IMR-90 (cell line): Measurements from ENCODE around the gene LRRC4C. TPM values are rescaled to one million over a fixed set of nuclear protein-coding genes. Genes with fewer than 3 reads are reported as not detected.

Experiments used
- ATAC-seq: fragments of 200-7000 bp; cut with Tn5 transposase; 2 replicates; pipeline ENCODE4 v1.9.1; 2020; ENCODE audit warnings: low read depth, mild to moderate bottlenecking, moderate library complexity
- BruUV-seq: library from RNA; stranded (reverse); fragments of 400-500 nt; replicated peaks from 2 replicates; lab custom pipeline; 2021; lab: Mats Ljungman, UMichigan
- CTCF ChIA-PET: fragments of 300-600 bp; formaldehyde crosslinking; extraction: SDS; loops from one replicate; lab custom pipeline; 2021; ENCODE audit warnings: antibody characterized with exemption; lab: Yijun Ruan, JAX
- POLR2A ChIA-PET: fragments of 300-600 bp; sonication (Branson Sonifier 250); formaldehyde crosslinking; loops from one replicate; lab custom pipeline; 2022; ENCODE audit warnings: antibody characterized with exemption; ENCODE audit not compliant: unreplicated experiment; lab: Charles Lee
- DNase-seq: peaks from one replicate; pipeline ENCODE4 v3.0.0; 2013
- H2AFZ ChIP-seq: replicated peaks from 2 replicates; pipeline ENCODE3; 2013; ENCODE audit warnings: low read length, mild to moderate bottlenecking; ENCODE audit not compliant: poor library complexity
- H2AK5ac ChIP-seq: 2 replicates; pipeline ENCODE4 v1.6.1; 2013; ENCODE audit warnings: low read depth, low read length, inconsistent platforms
- H2AK9ac ChIP-seq: replicated peaks from 2 replicates; pipeline ENCODE3; 2013; ENCODE audit warnings: mild to moderate bottlenecking, low read depth, low read length, moderate library complexity; ENCODE audit not compliant: poor library complexity
- H2BK120ac ChIP-seq: 2 replicates; pipeline ENCODE4 v1.6.1; 2013; ENCODE audit warnings: low read depth, low read length, inconsistent platforms
- H2BK15ac ChIP-seq: 3 replicates; pipeline ENCODE4 v1.6.1; 2013; ENCODE audit warnings: low read depth, low read length, inconsistent platforms
- H2BK20ac ChIP-seq: 2 replicates; pipeline ENCODE4 v1.6.1; 2013; ENCODE audit warnings: low read depth, mild to moderate bottlenecking, inconsistent platforms, low read length, moderate library complexity
- H2BK5ac ChIP-seq: 2 replicates; pipeline ENCODE4 v1.6.1; 2013; ENCODE audit warnings: mild to moderate bottlenecking, low read depth, low read length, inconsistent platforms; ENCODE audit not compliant: poor library complexity, severe bottlenecking
- H3K14ac ChIP-seq: replicated peaks from 2 replicates; pipeline ENCODE4 v1.6.1; 2013; ENCODE audit warnings: low read depth, low read length, inconsistent platforms
- H3K18ac ChIP-seq: 2 replicates; pipeline ENCODE4 v1.6.1; 2013; ENCODE audit warnings: low read depth, low read length, control low read depth
- H3K23ac ChIP-seq: 2 replicates; pipeline ENCODE4 v1.6.1; 2013; ENCODE audit warnings: low read depth, low read length, inconsistent platforms
- H3K27ac ChIP-seq: 2 replicates; pipeline ENCODE4 v1.5.1; 2013; ENCODE audit warnings: mild to moderate bottlenecking, control low read depth, low read length; ENCODE audit not compliant: insufficient read depth
- H3K27me3 ChIP-seq: 2 replicates; pipeline ENCODE4 v1.6.1; 2013; ENCODE audit warnings: low read length; ENCODE audit not compliant: control insufficient read depth, insufficient read depth
- H3K36me3 ChIP-seq: 2 replicates; pipeline ENCODE4 v1.6.1; 2013; ENCODE audit warnings: low read length, mixed read lengths; ENCODE audit not compliant: control insufficient read depth, insufficient read depth
- H3K4ac ChIP-seq: 2 replicates; pipeline ENCODE4 v1.6.1; 2013; ENCODE audit warnings: low read depth, low read length, inconsistent platforms
- H3K4me1 ChIP-seq: 2 replicates; pipeline ENCODE4 v1.6.1; 2013; ENCODE audit warnings: low read length, mixed read lengths; ENCODE audit not compliant: control insufficient read depth, insufficient read depth
- H3K4me2 ChIP-seq: 2 replicates; pipeline ENCODE4 v1.6.1; 2013; ENCODE audit warnings: low read depth, mild to moderate bottlenecking, control low read depth, low read length, moderate library complexity
- H3K4me3 ChIP-seq: 2 replicates; pipeline ENCODE4 v1.5.1; 2013; ENCODE audit warnings: low read depth, mild to moderate bottlenecking, control low read depth, low read length, moderate library complexity; ENCODE audit not compliant: insufficient read depth
- H3K56ac ChIP-seq: 2 replicates; pipeline ENCODE4 v1.6.1; 2013; ENCODE audit warnings: low read length, inconsistent platforms; ENCODE audit not compliant: insufficient read depth; ENCODE audit errors: extremely low read depth
- H3K79me1 ChIP-seq, 2 experiments: 2 replicates each; pipeline ENCODE4 v1.6.1; 2013; ENCODE audit warnings: low read length in 2 of 2, inconsistent platforms in 1 of 2, low read depth in 1 of 2
- H3K9ac ChIP-seq: 2 replicates; pipeline ENCODE4 v1.6.1; 2013; ENCODE audit warnings: low read depth, low read length, control low read depth
- H3K9me1 ChIP-seq: 2 replicates; pipeline ENCODE4 v1.6.1; 2013; ENCODE audit warnings: low read length, inconsistent platforms; ENCODE audit not compliant: insufficient read depth
- H3K9me3 ChIP-seq: 2 replicates; pipeline ENCODE4 v1.6.1; 2013; ENCODE audit warnings: low read length; ENCODE audit not compliant: control insufficient read depth, insufficient read depth
- H4K20me1 ChIP-seq: 2 replicates; pipeline ENCODE4 v1.6.1; 2013; ENCODE audit warnings: low read length, inconsistent platforms; ENCODE audit not compliant: insufficient read depth
- H4K5ac ChIP-seq: 2 replicates; pipeline ENCODE4 v1.6.1; 2013; ENCODE audit warnings: mild to moderate bottlenecking, low read depth, low read length, control low read depth
- H4K8ac ChIP-seq, 2 experiments: 2 replicates each; pipeline ENCODE4 v1.6.1; 2013; ENCODE audit warnings: low read depth in 2 of 2, low read length in 2 of 2, control low read depth in 1 of 2, inconsistent platforms in 1 of 2
- H4K91ac ChIP-seq: 2 replicates; pipeline ENCODE4 v1.6.1; 2013; ENCODE audit warnings: low read depth, low read length, inconsistent platforms; ENCODE audit not compliant: insufficient read depth
- POLR2A ChIP-seq: IDR thresholded peaks from 2 replicates; pipeline ENCODE4 v1.6.1; 2012; ENCODE audit warnings: mild to moderate bottlenecking, low read depth, low read length
- WGBS, 2 experiments: methylation state at CpG; one replicate each; pipeline versions ENCODE4 v1.1.5 to v1.1.7; 2013; ENCODE audit warnings: missing lambda C conversion rate in 2 of 2; ENCODE audit not compliant: insufficient read length in 1 of 2; ENCODE audit errors: extremely low coverage in 2 of 2; 5-methylcytosine and 5-hydroxymethylcytosine counted together
- dilution Hi-C: fragments of 300-500 bp; cut with HindIII; formaldehyde crosslinking; loops from one replicate; pipeline ENCODE4 v1.14.3; 2018; ENCODE audit warnings: low sequenced_read_pairs; ENCODE audit not compliant: unreplicated experiment
- in situ Hi-C: fragments of 300-500 bp; cut with MboI; formaldehyde crosslinking; loops from 3 replicates; pipeline ENCODE4 v1.14.3; 2019; ENCODE audit warnings: low sequenced_read_pairs, inconsistent platforms, mixed read lengths
- intact Hi-C: fragments of 100-400 bp; cut with micrococcal nuclease; formaldehyde crosslinking; loops from 2 replicates; pipeline ENCODE4 v1.10.0; 2022
- polyA plus RNA-seq, 3 experiments: library from polyadenylated mRNA; depleted of rRNA; stranded (reverse); fragments of >200 nt; gene quantifications; 2 replicates each; pipeline ENCODE4 v1.2.3, GENCODE V29; 2012; ENCODE audit warnings: low replicate concordance in 1 of 3
- total RNA-seq: library from RNA; depleted of rRNA; stranded (reverse); fragments of >200 nt; gene quantifications from 2 replicates; pipeline ENCODE4 v1.2.3, GENCODE V29; 2012

LRRC4C gene
- total and polyA plus RNA-seq, 2 of the 4 experiments (the other 2 are of a cell fraction), result under 0.01 to 0.03 TPM

DNA sequence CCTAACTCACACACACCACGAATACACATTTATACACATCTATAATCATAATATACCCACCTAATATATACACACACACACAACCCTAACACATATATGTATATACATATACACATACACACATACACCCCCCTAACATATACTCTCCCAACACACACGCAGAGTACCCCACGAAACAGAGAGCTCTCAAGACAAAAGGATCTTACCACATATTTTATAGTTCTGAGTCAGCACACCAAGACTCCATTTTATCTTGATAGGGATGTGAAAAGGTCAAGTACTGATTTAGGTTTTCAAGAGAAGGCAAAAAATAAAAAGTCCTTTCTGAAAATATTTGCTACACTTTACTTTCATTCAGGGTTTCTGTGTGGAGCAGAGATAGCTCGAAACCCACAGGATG is 1207.2 kb downstream of the LRRC4C start:
- no peak overlapping the region for H2BK15ac ChIP-seq
- no peaks in the 10 kb centered on the region for H3K27me3 ChIP-seq
- H3K4me1 ChIP-seq, result no peaks in the 10 kb centered on the region
- H3K23ac ChIP-seq, result no peak overlapping the region
- no peaks in the 10 kb centered on the region for H3K9me1 ChIP-seq
- no peak overlapping the region for H3K56ac ChIP-seq
- no peak overlapping the region for H3K18ac ChIP-seq
- H4K20me1 ChIP-seq, result no peaks in the 10 kb centered on the region
- in situ Hi-C loops (no loop called here), intact Hi-C loops (no loop called here), dilution Hi-C loops (no loop called here)
- no peak overlapping the region for H3K4ac ChIP-seq
- ChIA-PET POLR2A (no interaction called here), CTCF (no interaction called here)
- H4K91ac ChIP-seq, result no peak overlapping the region
- no peak overlapping the region for H4K5ac ChIP-seq
- no peaks in the 10 kb centered on the region for H3K79me1 ChIP-seq
- H3K4me3 ChIP-seq, result no peak overlapping the region
- H3K4me2 ChIP-seq, result no peak overlapping the region
- no peaks in the 10 kb centered on the region for H3K36me3 ChIP-seq
- H2BK20ac ChIP-seq, result no peak overlapping the region
- no peak overlapping the region for H3K9ac ChIP-seq
- no peak overlapping the region for H3K14ac ChIP-seq
- TF ChIP-seq POLR2A, result no peak
- H4K8ac ChIP-seq, result no peak overlapping the region
- no peak overlapping the region for H2AK9ac ChIP-seq
- 100% methylated on average over 1 of the region's 4 CpGs; no CpG with 5 or more reads in 1 of the 2 experiments for WGBS, 2 experiments
- H3K9me3 ChIP-seq, result 0 out of 2 replicates have a peak, but pooled peaks cover 2% of the 10 kb centered on the region
- no peak overlapping the region for H2AK5ac ChIP-seq
- H3K27ac ChIP-seq, result no peak overlapping the region
- DNase-seq (no peak), ATAC-seq (no peak)
- BruUV-seq, result no TSS peak
- H2BK120ac ChIP-seq, result no peak overlapping the region
- no peak overlapping the region for H2AFZ ChIP-seq
- no peak overlapping the region for H2BK5ac ChIP-seq
